Measurements from ENCODE around the gene HRH3.

The HRH3 gene

DNA sequence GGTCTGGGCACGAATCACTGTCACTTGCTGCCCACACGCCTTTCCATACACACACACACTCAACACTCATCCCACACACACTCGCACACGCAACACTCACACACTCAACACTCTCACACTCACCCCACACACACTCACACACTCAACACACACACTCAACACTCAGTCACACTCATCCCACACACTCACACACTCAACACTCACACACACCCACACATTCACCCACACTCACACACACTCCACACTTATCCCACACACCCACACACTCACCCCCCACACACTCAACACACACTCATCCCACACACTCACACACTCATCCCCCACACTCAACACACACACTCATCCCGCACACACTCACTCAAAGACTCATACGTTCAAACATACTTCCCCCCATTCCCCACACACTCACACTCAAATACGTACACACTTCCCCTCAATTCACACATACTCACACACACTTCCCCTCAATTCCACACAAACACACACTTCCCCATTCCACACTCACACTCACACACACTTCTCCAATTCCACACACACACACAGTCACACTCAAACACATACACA is 9.0 kb upstream of the HRH3 start:
- no peak for DNase-seq

DNA sequence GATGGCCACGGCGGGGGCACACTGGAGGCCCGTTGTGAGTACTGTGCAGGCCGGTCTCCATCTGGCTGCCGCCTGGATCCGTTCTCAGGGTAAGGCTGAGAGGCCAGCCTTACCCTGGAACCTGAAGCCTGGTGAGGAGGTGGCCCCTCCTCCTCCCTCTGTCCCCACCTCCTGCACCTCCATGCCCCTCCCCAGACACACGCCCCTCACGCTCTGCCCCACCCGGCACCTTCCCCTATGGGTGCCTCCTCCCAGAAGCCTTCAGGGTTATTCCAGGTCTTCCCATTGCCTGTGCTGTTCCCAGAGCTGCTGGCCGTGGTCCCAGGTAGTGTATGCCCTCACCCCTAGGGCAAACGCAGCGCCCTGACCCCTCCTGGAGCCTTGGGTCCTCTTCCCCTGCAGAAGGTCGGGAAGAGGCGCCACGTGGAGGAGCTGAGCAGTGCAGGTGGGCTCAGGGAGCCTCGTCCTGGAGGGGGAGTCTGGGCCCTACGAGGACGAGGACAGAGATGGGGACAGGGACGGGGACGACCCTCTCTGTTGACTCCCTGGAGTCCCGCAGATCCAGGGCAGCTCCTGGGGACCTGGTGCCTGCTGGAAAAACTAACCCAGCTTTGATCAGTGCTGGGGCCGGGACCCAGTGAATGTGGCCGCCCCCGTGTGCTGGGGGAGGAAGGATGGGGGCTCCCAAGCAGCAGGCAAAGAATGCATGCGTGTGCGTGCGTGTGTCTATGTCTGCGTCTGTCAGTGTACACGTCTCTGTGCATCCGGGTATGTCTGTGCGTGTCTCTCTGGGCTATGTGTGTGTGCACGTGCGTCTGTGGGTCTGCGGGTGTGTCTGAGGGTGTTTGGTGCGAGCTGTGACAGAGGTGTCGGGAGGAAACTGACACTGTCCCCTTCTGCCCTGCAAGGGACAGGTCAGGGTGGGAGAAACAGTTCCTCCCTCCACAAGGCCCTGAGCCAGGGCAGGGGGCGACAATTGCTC is 8.2 kb upstream of the HRH3 start:
- no peak for DNase-seq

DNA sequence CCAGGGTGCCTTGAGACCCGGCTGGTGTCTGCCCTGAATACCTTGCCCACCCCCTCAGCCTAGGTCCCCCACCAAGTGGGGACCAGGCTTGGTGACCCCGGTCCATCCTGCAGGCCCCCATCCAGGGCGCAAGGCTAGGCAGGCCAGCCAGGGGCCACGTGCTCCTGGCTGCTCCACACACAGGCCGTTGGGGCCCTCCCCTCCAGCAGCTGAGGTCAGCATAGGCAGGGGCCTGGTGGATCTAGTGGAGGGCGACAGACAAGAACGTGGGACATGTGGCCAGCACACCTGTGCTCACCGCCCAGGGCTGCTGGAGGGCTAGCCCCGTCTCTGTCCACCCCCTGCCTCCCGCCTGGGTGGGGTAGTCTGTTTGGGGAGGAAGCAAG is 7.5 kb upstream of the HRH3 start:
- no peak for DNase-seq

DNA sequence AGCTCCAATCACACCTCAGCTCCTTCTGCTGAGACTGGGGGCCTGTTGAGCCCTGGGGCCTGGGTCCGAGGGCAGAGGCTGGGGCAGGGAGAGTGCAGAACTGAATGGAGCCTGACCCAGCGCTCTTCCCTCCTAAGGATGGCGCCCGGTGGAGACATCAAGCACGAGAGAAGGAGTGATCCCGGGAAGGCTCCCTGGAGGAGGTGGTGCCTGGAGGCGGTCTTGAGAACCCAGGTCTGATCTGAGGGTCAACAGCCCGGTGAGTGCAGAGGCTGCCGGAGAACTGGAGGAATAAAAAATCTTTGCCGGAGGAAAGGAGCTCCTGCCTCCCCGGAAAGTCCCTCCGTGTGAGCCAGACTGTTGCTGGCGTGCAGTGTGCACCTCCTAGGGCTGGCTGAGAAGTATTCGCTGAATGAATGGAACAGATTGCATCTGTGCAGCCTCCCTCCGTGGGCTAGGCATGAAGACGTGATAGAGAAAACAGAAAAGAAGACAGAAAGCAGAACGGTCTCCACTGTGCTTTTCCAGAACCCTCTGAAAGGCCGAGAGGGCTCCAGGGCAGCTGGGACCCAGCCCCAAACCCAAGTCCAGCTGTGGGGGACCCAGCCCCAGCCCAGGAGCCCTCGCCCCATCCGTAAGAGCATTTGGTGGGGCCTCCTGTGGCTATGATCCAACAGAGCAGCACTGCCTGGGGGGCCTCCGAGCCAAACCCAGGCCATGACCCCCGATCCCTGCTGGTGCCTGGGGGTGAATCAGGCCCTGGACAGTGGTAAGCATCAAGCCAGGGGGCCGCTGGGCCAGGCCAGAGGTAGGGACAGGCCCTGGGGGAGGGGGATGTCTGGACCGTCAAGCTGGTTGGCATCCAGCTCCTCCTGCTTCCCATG is 6.9 kb upstream of the HRH3 start:
- no peak for DNase-seq

DNA sequence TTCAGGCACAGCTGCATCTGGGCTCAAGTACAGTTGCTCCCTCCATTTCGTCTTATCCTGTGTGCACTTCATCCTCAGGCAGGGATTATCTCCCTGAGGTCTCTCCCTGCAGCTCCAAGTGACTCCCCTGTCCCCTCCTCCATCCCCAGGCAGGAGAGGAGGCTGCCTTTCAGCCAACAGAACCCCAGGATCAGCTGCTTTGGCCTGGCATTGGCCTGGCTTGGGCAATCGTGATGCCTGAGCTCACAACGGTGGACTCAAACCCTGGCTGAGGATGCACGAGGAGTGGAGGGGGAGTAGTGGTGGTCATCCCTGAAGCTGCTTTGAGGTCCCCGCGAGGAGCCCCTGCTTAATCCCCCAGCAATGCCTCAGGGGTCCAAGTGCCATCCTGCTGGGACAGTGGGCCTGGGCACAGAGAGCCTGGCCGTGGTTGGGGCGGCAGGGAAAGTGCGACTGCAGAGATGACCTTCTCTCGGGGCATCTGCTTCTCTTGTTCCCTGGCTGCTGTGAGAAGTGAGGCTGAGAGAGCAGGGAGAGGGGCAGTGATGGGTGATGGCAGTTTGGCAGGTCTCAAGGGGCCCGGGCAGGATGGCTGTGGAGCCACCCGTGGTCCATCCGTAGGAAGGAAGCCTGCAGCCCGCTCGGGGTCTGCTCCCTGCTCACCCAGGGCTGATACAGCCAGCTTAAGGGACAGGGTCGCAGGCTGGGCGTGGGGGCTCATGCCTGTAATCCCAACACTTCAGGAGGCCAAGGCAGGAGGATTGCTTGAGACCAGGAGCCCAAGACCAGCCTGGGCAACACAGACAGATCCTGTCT is 6.0 kb upstream of the HRH3 start:
- no peak for DNase-seq

DNA sequence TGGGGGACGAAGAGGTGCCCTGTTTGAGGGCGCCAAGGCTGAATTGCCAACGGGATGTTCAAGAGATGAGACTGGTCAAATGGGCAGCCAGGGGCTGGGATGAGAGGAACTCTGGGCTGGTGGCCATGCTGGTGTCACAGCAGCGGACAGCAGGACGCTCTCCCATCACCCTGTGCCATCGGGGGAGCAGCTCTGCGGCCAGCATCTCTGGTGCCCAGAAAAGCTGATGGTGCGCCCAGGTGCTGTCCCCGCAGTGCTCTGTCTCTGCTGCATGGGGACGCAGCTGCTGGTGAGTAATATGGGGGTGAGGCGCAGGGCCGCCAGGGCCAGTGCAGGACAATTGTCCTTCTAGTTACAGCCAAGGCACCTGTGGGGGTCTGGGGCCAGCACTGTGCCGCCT is 4.9 kb upstream of the HRH3 start:
- DNase-seq, result no peak

DNA sequence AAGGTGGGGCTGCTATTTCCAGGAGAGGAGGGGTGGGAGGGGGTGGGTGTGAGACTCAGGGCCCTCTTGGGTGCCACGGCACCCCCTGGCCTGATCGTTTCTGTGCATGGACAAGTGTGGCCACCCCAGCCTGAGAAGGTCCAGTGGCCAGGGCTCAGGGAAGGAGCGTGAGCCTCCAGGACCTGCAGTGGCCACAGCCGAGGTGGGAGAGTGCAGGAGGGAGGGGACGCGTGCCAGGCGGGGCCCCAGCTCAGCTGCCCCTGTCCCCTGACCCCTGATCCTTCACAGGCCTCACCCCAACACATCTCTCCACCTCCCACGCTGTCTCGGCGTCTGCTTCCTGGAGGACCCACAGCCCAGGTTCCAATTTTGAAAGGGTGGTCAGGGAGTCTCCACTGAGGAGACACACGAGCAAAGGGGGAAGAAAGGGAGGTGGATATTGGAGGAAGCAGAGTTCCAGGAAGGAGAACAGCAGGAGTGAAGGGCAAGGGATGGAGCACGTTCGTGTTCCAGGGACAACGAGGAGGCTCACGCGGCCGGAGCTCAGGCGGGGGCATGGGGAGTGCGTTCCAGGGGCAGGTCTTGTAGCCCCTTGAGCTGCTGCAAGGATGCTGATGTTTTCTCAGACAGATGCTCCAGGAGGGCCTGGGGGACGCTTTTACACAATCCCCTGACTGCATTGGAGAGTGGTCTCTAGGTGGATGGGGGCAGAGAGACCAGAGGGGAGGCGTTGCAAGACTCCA is 4.2 kb upstream of the HRH3 start:
- DNase-seq, result no peak

DNA sequence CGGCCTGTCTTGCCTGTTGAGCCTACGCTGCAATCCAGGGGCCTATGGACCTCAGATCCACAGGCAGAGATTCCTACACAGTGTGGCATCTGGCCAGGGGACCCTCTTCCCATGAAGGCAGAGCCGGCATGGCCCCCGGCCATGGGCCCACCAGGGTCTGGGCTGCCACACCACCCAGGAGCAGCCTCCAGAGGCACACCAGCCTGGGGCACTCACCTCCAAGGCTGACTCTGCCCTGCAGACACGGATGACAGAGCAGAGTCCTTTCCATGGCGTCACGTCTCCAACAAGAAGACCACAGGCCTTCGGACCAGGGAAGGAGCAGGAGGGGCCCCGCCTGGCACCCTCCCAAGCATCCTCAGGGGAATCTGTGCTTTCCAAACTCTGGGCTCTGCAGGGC is 3.5 kb upstream of the HRH3 start:
- DNase-seq, result no peak

DNA sequence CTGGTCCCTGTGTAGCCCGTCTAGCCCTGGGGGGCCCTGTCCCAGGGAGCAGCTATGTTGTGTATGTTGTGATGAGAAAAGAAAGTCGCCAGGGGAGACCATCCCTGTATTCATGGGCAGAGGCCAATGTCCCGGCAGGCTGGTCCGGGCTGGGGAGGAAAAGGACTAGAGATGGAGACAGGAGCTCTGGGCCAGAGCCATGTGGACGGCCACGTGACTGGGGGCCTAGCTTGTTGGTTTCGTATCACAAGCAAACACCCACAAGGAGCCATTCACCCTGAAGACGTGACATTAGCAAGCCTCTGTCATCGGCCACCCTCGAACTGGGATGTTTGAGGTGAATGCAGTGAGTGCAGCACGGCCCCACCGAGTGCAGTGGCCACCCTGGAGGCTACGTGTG is 2.9 kb upstream of the HRH3 start:
- no peak for DNase-seq

DNA sequence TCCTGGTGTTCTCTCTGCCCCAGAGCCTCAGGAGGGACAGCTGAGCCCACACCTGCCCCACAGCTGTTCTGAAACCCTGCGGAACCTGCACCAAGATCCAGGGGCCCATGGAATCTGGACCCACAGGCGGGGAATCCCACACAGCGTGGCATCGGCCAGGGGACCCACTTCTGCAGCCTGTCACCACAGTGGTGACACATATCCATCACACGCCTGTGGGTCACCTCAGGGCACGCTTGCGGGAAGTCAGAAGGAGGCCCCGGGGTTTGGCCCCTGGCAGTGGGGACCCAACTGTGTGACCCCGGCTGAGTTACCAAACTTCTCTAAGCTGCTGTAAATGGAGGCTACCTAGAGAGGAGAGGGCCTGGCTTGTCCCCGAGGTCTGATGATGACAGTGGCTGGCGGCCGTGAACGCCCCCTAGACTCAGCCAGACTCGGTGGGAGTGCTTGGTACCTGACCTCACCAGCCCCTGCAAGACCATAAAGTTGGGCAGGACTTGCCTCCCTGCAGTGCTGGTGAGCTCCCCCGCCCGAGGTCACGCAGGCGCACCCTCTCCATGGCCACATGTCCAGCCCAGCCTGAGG is 2.3 kb upstream of the HRH3 start:
- no peak for DNase-seq

DNA sequence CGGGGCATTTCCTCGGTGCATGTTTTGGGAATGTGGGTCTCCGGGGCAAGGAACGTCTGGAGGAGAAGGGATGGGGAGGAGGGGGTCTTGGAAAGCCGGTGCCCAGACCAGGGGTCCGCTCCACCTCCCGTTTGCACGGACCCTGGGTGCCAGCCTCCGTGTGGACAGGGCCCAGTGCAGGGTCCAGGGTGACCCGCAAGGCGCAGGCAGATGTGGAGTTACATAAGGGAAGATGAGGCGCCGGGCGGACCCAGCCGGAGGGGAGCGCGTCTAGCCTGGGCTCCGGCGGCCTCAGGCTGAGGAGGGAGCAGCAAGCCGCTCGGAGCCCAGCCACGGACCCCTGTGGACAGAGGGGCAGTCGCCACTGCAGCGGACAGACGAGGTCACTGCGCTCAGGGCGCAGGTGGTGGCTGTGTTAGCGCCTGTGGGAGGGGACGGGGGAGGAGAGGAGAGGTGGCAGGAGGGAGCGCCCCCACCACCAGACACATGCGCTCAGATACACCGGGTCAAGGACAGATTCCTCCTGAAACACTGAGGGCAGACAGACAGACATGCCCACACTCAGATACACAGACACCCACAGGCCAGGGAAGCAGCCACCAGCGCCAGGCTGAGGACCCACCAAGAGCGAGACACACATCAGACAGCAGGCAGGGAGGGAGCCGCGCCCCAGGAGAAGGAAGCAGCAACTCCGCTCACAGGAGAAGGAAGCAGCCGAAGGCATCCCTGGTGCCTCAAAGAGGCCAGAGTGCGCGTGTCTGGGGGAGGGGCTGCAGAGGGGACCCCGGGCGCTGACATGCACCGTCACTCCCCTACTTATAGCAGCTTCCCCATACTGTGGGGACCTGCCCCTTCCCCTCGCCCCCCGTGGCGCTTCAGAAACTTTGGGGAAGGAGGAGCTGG is 839 bp upstream of the HRH3 start:
- DNase-seq, result no peak

DNA sequence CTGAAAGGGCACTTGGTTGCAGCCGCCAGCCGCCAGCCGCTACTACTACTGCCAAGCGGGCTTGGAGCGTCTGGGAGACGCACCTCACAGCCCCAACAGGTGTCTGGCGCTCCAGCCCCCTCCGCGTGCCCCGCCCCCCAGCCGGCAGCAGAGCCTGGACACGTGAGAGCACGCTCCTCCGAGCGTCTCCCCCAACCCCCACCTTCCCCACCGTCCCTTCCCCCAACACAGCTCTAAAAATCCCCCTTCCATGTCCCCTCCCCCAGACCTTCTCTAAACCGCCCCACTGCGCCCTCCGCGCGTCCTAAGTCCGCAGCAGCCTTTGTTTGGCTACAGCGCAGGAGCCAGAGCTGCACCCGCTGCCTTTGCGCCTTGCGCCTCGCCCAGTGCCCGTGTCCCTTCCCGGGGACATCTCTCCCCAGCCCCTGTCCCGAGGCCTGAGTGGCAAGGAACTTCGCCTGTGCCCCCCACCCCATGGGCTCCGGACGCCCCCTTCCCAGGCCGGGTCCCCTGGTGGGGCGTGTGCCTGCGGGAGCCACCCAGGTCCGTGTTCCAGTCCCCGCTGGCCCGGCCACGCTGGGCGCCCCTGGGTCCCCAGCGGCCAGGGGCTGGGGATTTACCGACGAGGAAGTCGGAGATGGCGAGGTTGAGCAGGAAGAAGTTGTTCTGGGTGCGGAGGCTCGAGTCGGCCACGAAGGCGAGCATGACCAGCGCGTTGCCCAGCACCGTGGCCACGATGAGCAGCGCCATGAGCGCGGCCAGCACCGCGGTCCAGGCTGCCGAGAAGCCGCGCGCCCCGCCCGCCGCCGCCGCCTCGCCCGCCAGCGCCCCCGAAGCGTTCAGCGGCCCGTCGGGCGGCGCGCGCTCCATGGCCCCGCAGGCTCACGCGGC is 732 bp downstream of the HRH3 start:
- DNase-seq, result no peak

DNA sequence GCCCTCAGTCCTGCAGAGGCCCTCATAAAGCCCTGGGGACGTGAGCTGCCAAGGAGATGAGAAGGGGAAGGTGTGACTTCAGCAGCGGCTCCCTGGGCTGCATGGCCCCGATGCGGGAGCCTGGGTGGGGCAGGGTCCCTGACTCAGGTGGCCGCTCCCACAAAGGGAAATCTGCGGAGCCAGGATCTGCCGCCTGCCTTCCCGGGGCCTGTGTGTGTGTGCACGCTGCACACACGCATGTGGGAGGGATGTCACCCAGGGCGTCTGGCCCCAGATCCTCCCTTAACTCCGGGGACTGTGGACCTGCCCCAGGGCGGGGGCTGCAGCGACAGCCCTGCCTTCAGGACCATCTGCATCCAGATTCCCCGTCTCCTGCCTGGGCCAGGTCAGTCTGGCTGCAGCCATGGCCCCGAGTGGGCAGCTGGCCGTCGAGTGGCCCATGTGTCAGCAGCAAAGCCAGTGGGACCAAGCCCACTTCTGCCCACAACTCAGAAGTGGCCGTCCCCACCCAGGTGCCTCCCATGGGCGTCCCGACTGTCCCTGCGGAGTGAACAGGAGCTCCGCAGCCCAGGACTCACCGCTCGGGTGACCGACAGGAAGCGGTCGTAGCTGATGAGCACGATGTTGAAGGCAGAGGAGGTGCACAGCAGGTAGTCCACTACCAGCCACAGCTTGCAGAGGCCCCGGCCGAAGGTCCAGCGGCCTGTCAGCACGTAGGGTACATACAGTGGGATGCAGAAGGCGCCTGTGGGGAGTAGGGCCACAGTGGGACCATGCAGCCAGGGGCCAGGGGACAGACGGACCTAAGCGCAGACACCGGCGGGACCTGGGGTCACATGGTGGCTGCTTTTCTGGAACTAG is 1.9 kb downstream of the HRH3 start:
- no peak for DNase-seq

DNA sequence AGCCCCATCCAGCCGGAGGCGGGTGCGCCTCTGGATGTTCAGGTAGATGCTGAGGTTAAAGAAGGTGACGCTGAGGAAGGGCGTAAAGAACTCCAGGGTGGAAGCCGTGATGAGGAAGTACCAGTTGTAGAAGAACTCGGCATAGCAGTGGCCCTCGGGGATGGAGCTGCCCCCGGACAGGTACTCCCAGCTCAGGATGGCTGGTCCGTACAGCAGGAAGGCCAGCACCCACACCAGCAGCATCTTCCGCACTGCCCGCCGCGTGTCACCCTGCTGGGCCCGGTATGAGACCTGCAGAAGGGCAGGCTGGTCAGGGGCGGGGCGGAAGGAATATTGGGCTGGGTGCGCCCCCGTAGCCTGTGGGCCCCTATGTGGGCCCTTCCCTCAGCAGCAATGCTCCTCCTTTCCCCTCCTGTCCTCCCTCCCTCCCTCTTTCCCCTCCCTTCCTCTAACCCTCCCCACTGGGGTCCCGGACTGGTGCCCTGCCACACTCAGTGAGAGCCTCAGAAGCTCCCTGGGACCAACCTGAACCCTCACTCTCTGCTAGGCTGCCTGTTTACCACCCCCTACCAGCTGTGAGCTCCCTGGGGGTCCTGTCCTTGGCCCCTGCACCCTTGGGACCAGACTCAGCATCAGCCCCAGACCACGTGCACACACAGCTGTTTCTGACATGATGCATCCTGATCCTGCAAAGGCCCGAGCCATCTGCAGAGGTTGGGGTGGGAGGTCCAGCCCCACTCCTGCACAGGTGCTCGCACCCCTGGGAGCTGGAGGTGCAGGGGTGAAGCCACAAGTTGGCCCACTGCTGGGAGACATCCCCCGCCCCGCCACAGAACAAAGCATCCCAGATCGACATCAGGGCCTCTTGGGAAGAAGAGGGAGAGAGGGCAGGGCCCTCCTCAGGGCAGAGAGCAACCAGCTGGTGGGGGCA is 3.2 kb downstream of the HRH3 start:
- DNase-seq, result no peak

DNA sequence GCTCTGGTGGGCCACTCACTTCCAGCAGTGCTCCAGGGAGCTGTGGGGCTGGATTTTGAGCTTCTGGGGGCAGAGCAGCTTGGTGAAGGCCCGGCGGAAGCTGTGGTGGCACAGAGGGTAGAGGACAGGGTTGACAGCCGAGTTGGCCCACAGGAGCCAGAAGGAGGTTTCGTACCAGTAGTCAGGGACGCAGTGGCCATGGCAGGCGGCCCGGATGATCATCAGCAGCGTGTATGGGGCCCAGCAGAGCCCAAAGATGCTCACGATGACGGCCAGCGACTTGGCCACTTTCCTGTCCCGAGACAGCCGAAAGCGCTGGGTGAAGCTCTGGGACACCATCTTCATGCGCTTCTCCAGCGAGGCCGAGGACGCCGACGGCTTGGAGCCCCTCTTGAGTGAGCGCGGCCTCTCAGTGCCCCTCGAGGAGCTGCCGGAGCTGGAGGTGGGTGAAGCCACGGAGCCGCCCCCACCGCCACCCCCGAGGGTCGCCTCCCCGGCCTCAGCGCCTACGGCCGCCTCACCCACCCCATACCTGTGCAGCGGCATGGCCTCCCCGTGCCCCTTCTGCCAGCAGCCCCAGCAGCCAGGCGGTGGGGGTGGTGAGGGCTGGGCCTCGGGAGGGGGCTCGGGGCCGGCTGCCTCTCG is 4.0 kb downstream of the HRH3 start:
- no peak for DNase-seq
